Liver (tissue), 9 donors: ENCODE results near the gene ACVR2B. TPM values are rescaled to one million over a fixed set of nuclear protein-coding genes. Genes with fewer than 3 reads are reported as not detected.

Experiments
- DNase-seq: peaks from one replicate; pipeline ENCODE4 v3.0.0-alpha.2; 2017; ENCODE audit warnings: low spot score
- H3K27ac ChIP-seq, 2 donors: one replicate each; pipeline ENCODE4 v1.7.0; 2013; ENCODE audit warnings: inconsistent platforms in 2 of 2, low read length in 2 of 2, control low read depth in 1 of 2, low read depth in 1 of 2, mild to moderate bottlenecking in 1 of 2
- H3K27me3 ChIP-seq, 4 donors: one replicate each; pipeline versions ENCODE4 v1.6.1 to v1.7.0; 2013; ENCODE audit warnings: low read length in 3 of 4, inconsistent platforms in 1 of 4, mild to moderate bottlenecking in 1 of 4, moderate library complexity in 1 of 4; ENCODE audit not compliant: control insufficient read depth in 4 of 4, insufficient read depth in 4 of 4
- H3K36me3 ChIP-seq, 4 donors: one replicate each; pipeline versions ENCODE4 v1.6.1 to v1.7.0; 2013; ENCODE audit warnings: low read length in 3 of 4, mild to moderate bottlenecking in 3 of 4, low read depth in 1 of 4, moderate library complexity in 1 of 4; ENCODE audit not compliant: control insufficient read depth in 4 of 4, insufficient read depth in 3 of 4
- H3K4me1 ChIP-seq, 4 donors: one replicate each; pipeline versions ENCODE4 v1.6.1 to v1.7.0; 2013; ENCODE audit warnings: low read length in 3 of 4, mild to moderate bottlenecking in 3 of 4, moderate library complexity in 1 of 4; ENCODE audit not compliant: control insufficient read depth in 4 of 4, insufficient read depth in 4 of 4
- H3K4me3 ChIP-seq, 3 donors: one replicate each; pipeline versions ENCODE4 v1.6.1 to v1.7.0; 2013; ENCODE audit warnings: low read length in 3 of 3, control low read depth in 1 of 3, low read depth in 1 of 3, mild to moderate bottlenecking in 1 of 3
- H3K9ac ChIP-seq, 2 donors: one replicate each; pipeline ENCODE4 v1.7.0; 2013; ENCODE audit warnings: low read length in 2 of 2, mild to moderate bottlenecking in 2 of 2, moderate library complexity in 2 of 2, control low read depth in 1 of 2, low read depth in 1 of 2
- H3K9me3 ChIP-seq, 4 donors: one replicate each; pipeline versions ENCODE4 v1.6.1 to v1.7.0; 2013; ENCODE audit warnings: low read length in 3 of 4; ENCODE audit not compliant: control insufficient read depth in 4 of 4
- ATF3 ChIP-seq: IDR thresholded peaks from 2 replicates; pipeline ENCODE4 v1.6.1; 2016; ENCODE audit warnings: antibody characterized with exemption
- CTCF ChIP-seq: fragments of 150-350 bp; IDR thresholded peaks from 2 replicates; pipeline ENCODE4 v1.5.1; 2017; ENCODE audit warnings: improper control_type of control experiment, low read depth, low read length; ENCODE audit not compliant: missing input control
- EGR1 ChIP-seq, 2 donors: IDR thresholded peaks; 2 replicates each; pipeline ENCODE4 v1.6.1; 2016 to 2018; ENCODE audit warnings: antibody characterized with exemption in 2 of 2, low read depth in 2 of 2
- FOXA1 ChIP-seq: IDR thresholded peaks from 2 replicates; pipeline ENCODE4 v1.6.1; 2016; ENCODE audit warnings: antibody characterized with exemption
- FOXA2 ChIP-seq: IDR thresholded peaks from 2 replicates; pipeline ENCODE4 v1.6.1; 2016; ENCODE audit warnings: antibody characterized with exemption
- GABPA ChIP-seq, 2 donors: IDR thresholded peaks in 1 of 2; conservative IDR thresholded peaks in 1 of 2; 2 replicates each; pipeline ENCODE4 v1.6.1; 2016; ENCODE audit warnings: antibody characterized with exemption in 2 of 2, mild to moderate bottlenecking in 1 of 2, moderate library complexity in 1 of 2
- HNF4A ChIP-seq, 2 donors: conservative IDR thresholded peaks; 2 replicates each; pipeline ENCODE4 v1.6.1; 2016; ENCODE audit warnings: antibody characterized with exemption in 2 of 2, mild to moderate bottlenecking in 2 of 2
- HNF4G ChIP-seq: IDR thresholded peaks from 2 replicates; pipeline ENCODE4 v1.6.1; 2016; ENCODE audit warnings: antibody characterized with exemption
- MAX ChIP-seq: IDR thresholded peaks from 2 replicates; pipeline ENCODE4 v1.6.1; 2016; ENCODE audit warnings: antibody characterized with exemption
- NR2F2 ChIP-seq: IDR thresholded peaks from 2 replicates; pipeline ENCODE4 v1.6.1; 2016; ENCODE audit warnings: antibody characterized with exemption
- RAD21 ChIP-seq, 2 donors: IDR thresholded peaks; 2 replicates each; pipeline ENCODE4 v1.6.1; 2016; ENCODE audit warnings: antibody characterized with exemption in 2 of 2, mild to moderate bottlenecking in 2 of 2
- REST ChIP-seq: IDR thresholded peaks from 2 replicates; pipeline ENCODE4 v1.6.1; 2016; ENCODE audit warnings: antibody characterized with exemption, mild to moderate bottlenecking
- RXRA ChIP-seq, 2 donors: IDR thresholded peaks; 2 replicates each; pipeline ENCODE4 v1.6.1; 2017 to 2018; ENCODE audit warnings: antibody characterized with exemption in 2 of 2, mild to moderate bottlenecking in 1 of 2
- SP1 ChIP-seq: IDR thresholded peaks from 2 replicates; pipeline ENCODE4 v1.6.1; 2018; ENCODE audit warnings: antibody characterized with exemption, mild to moderate bottlenecking
- YY1 ChIP-seq: IDR thresholded peaks from 2 replicates; pipeline ENCODE4 v1.6.1; 2016; ENCODE audit warnings: antibody characterized with exemption, mild to moderate bottlenecking
- ZBTB33 ChIP-seq: IDR thresholded peaks from 2 replicates; pipeline ENCODE4 v1.6.1; 2016; ENCODE audit warnings: antibody characterized with exemption
- WGBS: extraction: QIAGEN DNeasy Blood & Tissue Kit; methylation state at CpG from one replicate; pipeline ENCODE4 v1.1.7; 2013; 5-methylcytosine and 5-hydroxymethylcytosine counted together
- polyA plus RNA-seq, 2 donors: library from polyadenylated mRNA; stranded (reverse) in 1 of 2; unstranded in 1 of 2; fragments of 200-250 nt in 1 of 2; fragments of >200 nt in 1 of 2; fragmentation: Nextera tagmentation in 1 of 2; extraction: Ambion mirVana in 1 of 2; gene quantifications; one replicate each; pipeline versions ENCODE4 v1.2.1 to v1.2.3, GENCODE V29; 2013 to 2015
- total RNA-seq, 2 donors: library from RNA; depleted of rRNA; stranded (reverse); fragments of >200 nt; gene quantifications; one replicate each; pipeline ENCODE4 v1.2.3, GENCODE V29; 2014
- donor health status: healthy.
- donor health status: healthy.
- donor health status: healthy.
- donor health status: healthy.
- donor health status: healthy.

ACVR2B gene
- total and polyA plus RNA-seq, 4 donors: 1.2 to 7.4 (median 4.7) TPM

- Histone ChIP-seq H3K9me3 (no peaks in the 10 kb centered on the region), H3K9ac (no peak overlapping the region), H3K4me3 (no peak overlapping the region), H3K27me3 (no peaks in the 10 kb centered on the region), H3K4me1 (no peaks in the 10 kb centered on the region), H3K36me3 (peaks cover 0 to 6% (median 4%) of the 10 kb centered on the region in 4 donors), H3K27ac (no peak overlapping the region)
- no peak for DNase-seq
- whole genome bisulfite sequencing: 45% methylated on average over 1 of the region's 1 CpG
- TF ChIP-seq HNF4A (conservative IDR thresholded peaks at IDR 0.05) (no peak), FOXA1 (no peak)
Measured at GRCh38 chr3:38516669-38517068, 63.0 kb downstream of the ACVR2B start.

GRCh38 chr3:38519000-38519399 lies 65.3 kb downstream of the ACVR2B start:
- no peaks in the 10 kb centered on the region for H3K27me3 ChIP-seq
- no peak overlapping the region for H3K4me3 ChIP-seq
- no peak for DNase-seq
- H3K9me3 ChIP-seq: no peaks in the 10 kb centered on the region
- no peaks in the 10 kb centered on the region for H3K4me1 ChIP-seq
- H3K36me3 ChIP-seq: peaks cover 0 to 6% (median 2%) of the 10 kb centered on the region in 4 donors
- 85% methylated on average over 1 of the region's 1 CpG for WGBS
- no peak overlapping the region for H3K27ac ChIP-seq
- TF ChIP-seq FOXA2: no peak
- H3K9ac ChIP-seq: no peak overlapping the region

GRCh38 chr3:38519651-38520050 lies 66.0 kb downstream of the ACVR2B start:
- WGBS: 73% methylated on average over 5 of the region's 5 CpGs
- Histone ChIP-seq H3K9me3 (no peaks in the 10 kb centered on the region), H3K4me1 (no peaks in the 10 kb centered on the region), H3K36me3 (peaks cover 0 to 7% (median under 1%) of the 10 kb centered on the region in 4 donors), H3K4me3 (no peak overlapping the region), H3K27me3 (no peaks in the 10 kb centered on the region), H3K27ac (no peak overlapping the region), H3K9ac (no peak overlapping the region)
- TF ChIP-seq EGR1 (IDR thresholded peaks at IDR 0.05; ENCODE audit: low read depth in 2 of 2): no peak
- TF ChIP-seq HNF4G: no peak
- no peak for TF ChIP-seq ZBTB33
- no peak for TF ChIP-seq REST
- TF ChIP-seq CTCF: no peak
- no peak for TF ChIP-seq RXRA (IDR thresholded peaks at IDR 0.05)
- no peak for TF ChIP-seq YY1
- no peak for TF ChIP-seq FOXA1
- TF ChIP-seq MAX: no peak
- no peak for TF ChIP-seq HNF4A (conservative IDR thresholded peaks at IDR 0.05)
- no peak for TF ChIP-seq FOXA2
- TF ChIP-seq SP1: no peak
- no peak for TF ChIP-seq ATF3
- TF ChIP-seq NR2F2: no peak
- TF ChIP-seq RAD21 (IDR thresholded peaks at IDR 0.05): no peak
- TF ChIP-seq GABPA (IDR thresholded peaks at IDR 0.05 in 1 of 2, conservative IDR thresholded peaks at IDR 0.05 in 1 of 2): no peak
- DNase-seq: no peak
